Measurements from ENCODE around the gene LMNA.

Gene LMNA

DNA sequence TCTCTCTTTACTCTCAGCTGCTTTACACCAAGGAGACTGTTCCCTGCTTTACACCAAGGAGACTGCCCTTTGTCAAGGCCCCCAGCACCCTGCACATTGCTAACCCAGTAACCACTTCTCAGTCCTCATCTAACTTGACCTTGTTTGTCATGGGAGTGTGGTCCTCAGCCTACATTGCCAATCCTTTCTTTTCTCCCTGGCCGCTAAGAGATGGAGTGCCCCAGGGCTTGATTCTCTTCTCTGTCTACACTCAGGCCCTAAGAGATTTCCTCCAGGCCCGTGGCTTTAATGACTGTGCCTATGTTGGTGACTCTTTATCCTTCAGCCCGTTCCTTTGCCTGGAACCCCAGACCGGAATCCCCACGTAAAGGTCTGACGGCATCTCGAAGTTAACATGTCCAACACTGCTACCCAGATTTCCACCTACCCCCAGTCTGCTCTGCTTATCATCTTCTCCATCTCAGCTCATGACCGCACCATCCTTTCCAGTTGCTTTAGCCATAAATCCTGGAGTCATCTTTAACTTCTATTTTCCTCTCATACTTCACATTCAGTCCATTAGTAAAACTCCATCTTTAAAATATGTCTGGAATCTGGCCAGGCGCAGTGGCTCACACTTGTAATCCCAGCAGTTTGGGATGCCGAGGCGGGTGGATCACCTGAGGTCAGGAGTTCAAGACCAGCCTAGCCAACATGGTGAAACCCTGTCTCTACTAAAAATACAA lies 29.4 kb downstream of the LMNA start:
- no peak for DNase-seq

- no peak for DNase-seq
Measured at GRCh38 chr1:156144742-156145141, 30.2 kb downstream of the LMNA start.

DNA sequence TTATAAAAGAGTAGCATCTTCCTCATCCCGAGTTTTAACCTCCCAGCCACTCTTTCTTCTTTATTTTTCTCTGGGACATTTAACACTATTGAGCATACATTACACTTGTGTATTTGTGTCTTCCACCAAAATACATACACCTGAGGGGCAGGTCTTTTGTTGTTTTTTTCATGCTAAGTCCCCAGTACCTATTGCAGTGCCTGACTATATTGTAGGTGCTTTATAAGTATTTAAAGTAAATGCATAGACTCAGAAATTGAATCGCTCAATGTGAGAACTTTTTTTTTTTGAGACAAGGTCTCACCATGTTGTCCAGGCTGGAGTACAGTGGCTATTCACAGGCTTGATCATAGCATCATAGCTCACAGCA lies 31.1 kb downstream of the LMNA start:
- DNase-seq = no peak

DNA sequence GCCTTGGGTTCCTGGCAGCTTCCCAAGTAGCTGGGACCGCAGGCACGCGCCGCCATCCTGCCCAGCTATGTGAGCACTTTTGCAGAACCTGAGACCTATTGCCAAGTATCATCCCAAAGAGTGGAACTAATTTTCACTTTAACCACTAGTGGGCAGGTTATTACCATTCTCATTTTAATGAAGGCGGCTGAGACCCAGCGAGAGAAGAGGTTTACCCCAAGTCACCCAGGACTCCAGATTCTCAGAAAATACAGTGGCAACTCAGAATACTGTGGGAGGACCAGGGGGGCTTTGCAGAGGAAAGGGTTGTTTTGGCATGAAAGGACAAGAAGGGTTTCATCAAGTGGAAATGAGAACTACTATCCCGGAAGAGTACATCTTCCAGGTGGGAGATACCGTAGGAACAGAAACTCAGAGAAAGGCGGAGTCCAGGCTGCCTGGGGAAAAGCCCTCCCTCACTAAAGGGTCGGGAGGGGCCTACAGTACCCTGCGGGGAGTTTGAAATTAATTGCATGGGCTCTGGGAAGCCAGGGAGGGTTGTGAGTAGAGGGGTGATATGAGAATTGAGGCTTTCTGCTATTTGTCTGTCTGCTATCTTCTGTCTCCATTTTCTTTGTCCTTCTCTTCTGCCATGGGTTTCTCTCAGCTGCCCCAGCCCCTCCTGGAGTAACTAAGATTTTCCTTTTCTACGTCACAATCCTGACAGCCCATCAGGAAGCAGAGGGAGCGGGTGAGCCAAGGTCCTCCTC lies 31.7 kb downstream of the LMNA start:
- peak; percentile 65 for DNase-seq

- DNase-seq = no peak
Measured at GRCh38 chr1:156146769-156147405, 32.4 kb downstream of the LMNA start.

DNA sequence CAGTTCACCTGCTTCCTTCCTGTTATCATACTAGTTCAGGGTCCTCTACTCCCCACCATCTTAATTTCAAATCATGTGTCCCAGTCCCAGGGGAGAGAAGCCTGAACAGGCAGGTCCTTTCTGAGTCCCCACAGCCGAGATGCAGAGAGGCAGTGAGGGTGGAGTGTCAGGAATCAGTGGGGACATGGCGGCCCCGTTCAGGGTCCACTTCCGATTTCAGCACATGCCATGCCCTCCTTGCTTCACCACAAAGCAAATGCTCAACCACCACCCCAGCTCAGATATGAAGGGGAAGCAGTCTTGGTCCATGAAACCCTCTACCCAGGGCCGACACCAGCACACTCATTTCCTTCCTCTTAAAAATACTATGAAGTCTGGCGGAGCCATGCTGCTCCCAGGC lies 33.7 kb downstream of the LMNA start:
- DNase-seq = no peak

GRCh38 chr1:156149374-156150332 lies 35.1 kb downstream of the LMNA start:
- no peak for DNase-seq

- no peak for DNase-seq
Measured at GRCh38 chr1:156150333-156151011, 36.0 kb downstream of the LMNA start.

DNA sequence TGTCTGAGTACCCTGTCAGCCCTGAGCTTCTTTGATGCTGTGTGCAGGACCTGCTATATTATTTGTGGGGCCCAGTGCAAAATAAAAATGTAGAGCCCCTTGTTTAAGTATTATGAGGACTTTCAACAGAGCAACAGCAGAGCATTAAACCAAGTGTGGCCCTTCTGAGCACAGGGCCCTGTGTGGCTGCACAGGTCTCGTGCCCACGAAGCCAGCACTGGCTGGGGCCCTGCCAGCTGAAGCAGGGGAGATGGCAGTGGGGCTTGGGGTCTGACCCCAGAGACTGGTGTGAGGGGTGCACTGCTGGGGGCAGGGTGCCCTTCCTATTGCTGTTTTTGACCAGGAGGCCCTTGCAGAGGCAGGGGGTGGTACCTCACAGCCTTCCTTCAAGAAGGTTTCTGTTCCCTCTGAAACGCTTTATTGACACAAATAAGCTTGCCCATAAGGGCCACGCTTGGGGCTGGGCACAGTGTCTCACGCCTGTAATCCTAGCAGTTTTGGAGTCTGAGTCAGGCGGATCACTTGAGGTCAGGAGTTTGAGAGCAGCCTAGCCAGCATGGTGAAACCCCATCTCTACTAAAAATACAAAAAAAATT lies 36.7 kb downstream of the LMNA start:
- DNase-seq = no peak

DNA sequence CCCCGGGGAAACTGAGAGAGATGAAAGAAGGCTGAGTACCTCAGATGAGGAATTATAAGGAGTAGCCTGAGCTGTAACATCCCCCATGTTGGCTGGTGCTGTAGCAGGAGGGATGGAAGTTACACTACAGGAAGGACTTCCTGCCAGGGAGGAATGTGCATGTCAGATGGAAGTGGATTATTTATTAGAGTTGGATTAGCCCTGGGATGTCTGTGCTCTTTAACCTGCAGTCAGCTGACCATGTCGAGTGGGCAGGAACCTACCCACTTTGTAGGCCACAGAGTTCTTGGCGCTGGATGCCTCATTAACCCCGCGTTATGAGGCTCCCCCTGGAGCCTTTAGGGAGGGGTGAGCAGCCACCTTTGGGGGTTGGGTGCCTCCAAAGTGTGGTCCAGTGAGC lies 38.1 kb downstream of the LMNA start:
- DNase-seq = no peak

DNA sequence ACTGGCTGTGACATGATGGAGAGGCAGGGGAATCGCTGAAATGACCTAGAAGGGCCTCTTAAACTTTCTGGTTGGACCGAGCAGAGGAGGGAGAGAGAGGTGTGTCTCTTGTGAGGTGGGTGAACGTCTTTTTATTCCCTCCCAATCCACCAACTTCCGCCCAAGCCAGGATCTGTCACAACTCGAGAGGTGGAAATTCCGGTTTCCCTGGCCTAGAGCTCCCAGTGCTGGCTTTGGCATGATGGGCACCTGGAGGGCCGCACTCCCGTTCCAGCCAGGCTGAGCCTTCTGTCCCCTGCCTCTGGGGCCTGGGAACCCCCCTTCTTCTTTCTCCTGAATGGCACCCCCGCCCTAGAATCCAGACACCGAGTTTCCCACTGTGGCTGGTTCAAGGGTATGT lies 38.9 kb downstream of the LMNA start, which contains the start of gene SEMA4A:
TSS of gene SEMA4A (plus strand) at position 224 of the 400 bp plus-strand sequence. CDS start 994 bp downstream, outside the sequence.
- no peak for DNase-seq

DNA sequence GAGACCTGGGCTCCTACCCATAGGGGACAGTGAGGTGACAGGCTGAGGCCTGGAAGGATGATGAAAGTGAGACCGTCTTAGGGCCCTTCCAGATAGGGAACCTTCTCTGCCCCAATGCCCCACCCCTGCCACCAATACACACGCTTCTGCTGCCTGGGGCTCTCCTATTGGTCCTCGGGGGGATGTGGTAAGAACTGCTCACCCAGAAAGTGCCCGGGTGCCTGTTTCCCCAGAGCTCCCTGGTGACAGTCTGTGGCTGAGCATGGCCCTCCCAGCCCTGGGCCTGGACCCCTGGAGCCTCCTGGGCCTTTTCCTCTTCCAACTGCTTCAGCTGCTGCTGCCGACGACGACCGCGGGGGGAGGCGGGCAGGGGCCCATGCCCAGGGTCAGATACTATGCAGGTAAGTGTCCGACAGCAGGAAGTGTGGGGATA lies 39.8 kb downstream of the LMNA start:
- no peak for DNase-seq

DNA sequence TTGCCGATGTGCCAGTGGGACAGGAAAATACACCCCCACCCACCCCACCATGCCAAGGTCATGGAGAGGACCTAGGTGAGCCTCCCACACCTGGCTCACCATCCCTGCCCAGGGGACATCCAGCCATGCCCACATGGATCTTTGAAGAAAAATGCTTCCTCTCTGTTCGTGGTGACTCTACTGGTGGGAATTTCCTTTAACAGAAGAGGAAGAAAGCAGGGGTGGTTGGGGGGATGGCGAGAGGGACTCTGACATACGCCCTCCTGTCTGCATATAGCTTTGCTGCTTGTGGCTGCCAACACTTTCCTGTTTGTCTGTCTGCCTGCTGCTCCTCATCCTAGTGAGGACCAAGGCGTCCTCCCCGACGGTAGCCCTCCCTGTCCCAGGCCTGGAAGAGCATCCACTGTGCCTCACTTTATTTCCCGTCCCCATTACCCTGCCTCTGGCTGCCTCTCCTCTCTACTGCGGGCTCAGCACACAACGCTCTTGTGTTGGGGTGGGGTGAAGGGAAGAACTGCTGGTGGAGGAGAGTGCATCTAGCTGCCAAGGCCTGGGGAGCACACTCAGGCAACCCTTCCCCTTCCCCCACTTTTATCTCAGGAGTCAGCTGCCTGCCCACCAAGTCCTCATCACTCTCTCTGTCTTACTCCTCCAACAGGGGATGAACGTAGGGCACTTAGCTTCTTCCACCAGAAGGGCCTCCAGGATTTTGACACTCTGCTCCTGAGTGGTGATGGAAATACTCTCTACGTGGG lies 41.4 kb downstream of the LMNA start:
- DNase-seq = no peak

DNA sequence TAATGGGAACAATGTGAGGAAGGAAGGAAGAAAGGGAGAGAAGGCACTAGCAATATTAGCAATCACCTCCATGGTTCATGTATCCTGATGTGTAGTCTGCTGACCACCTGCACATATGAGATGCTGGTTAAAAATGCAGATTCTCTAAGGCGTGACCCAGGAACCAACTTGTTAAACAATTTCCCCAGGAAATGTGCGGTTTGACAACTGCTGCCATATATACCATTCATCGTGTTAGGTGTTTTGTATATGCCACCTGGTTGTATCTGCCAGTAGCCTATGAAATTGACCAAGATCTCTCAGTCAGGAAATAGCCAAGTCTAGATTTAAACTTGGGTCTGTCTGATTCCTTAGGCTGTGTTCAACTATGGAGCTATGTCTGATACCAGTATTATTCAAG lies 43.0 kb downstream of the LMNA start:
- DNase-seq = no peak

DNA sequence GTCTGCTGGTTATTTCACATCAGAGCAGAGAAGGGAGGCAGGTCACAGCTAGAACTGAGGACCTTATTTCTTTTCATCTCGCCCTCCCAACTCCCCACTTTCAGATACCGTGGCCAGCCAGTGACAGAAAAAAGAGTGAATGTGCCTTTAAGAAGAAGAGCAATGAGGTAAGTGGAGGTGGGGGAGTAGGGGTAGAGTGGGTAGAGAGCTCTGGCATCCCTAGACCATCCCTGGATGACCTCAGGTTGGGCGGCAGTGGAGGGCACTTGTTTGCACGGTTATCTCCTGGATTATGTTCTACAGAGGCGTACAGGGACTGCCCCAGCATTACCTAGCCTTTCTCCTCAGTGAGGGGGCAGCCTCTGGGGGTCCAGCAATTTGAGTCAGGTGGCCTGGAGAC lies 43.5 kb downstream of the LMNA start:
- DNase-seq = no peak

DNA sequence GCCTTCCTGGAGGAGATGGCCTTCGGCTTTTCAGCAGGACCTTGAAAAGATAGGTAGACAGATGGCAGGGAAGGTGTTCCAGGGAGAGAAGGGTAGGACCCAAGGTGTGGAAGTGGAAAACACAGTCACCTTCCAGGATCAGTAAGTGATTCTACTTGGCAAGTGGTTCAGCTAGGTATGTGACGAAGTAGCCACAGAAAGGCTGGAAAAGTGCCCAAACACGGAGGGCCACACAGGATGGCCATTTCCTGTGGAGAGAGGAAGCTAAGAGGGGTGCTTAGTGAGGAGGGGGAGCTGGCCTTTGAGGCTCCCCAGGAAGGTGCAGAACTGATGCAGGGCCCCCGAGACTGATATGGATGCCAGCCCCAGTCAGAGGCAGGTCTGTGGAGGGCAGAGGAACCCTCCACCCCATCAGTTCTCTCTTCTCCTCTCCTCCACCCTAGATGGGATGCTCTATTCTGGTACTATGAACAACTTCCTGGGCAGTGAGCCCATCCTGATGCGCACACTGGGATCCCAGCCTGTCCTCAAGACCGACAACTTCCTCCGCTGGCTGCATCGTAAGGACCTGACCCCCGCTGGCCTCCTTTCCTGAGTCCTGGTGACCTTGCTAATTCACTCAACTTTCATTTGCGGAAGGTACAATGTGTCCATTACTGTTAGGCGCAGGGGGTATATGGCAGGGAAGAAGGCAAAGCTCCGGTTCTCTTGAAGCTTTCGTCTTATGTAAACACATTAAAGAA lies 45.7 kb downstream of the LMNA start:
- DNase-seq = no peak

GRCh38 chr1:156160743-156161171 lies 46.2 kb downstream of the LMNA start:
- DNase-seq = peak; percentile 35

DNA sequence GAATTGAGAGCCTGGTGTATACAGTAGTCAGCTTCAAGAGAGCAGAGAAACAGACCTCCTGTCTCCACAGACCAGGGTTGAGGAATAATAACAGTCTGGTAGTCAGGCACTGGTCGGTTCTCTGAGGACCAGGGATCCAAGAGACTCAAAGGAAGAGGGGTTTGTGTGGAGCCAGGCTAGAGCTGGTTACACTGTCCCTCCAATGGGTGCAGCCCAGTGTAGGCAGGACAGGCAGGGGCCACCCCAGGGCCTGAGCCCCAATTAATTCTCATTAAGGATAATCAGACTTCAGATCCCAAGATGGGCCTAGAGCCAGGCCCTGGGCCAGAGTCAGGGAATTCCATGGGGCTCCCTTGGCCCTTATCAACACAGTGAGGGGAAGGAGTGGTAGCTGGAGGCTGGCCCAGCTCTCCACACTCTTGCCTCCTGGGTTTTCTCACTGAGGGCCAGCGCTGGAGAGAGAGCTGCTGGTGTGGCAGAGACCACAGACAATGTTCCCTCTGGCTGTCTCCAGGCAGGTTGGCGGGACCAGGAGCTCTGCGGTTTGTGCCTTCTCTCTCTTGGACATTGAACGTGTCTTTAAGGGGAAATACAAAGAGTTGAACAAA lies 48.0 kb downstream of the LMNA start:
- no peak for DNase-seq

- no peak for DNase-seq
Measured at GRCh38 chr1:156163712-156164111, 49.2 kb downstream of the LMNA start.
